Subcutaneous adipose tissue (tissue), 4 donors: ENCODE results near the gene IL1RAPL1. TPM values are rescaled to one million over a fixed set of nuclear protein-coding genes. Genes with fewer than 3 reads are reported as not detected.

Experiments
- CTCF ChIP-seq: fragments of 450-650 bp; IDR thresholded peaks from one replicate; pipeline ENCODE4 v1.5.1; 2016; ENCODE audit warnings: low read depth, mild to moderate bottlenecking, control low read depth, antibody characterized with exemption, moderate library complexity
- total RNA-seq, 4 donors: library from RNA; depleted of rRNA; stranded (reverse); fragments of >200 nt; gene quantifications; one replicate each; pipeline ENCODE4 v1.1.0, GENCODE V29; 2016

The IL1RAPL1 gene
- total RNA-seq, 4 donors from 2014 or later = 0.66 TPM; not detected in 3

GRCh38 chrX:28591542-28591941, 4.3 kb downstream of the IL1RAPL1 start:
- TF ChIP-seq CTCF = no peak

DNA sequence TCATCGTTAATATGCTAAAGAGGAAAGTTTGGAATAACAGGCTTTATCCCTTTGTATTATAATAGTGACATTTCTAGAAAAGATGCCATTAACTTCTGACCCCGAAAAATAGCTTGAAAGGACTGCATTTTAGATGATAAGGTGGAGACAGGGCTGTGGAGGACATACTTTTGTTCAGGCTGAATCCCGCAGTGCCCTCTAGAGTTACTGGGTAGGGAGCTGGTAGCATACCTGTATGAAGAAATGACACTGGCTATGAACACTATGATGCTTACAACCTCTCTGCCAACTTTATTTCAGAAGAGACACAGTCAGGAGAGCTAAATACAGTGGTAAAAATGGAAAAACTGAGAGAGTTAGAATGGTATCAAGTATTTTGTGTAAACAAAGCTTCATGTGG, 8.1 kb downstream of the IL1RAPL1 start:
- TF ChIP-seq CTCF = no peak

GRCh38 chrX:28599957-28600356, 12.7 kb downstream of the IL1RAPL1 start:
- no peak for TF ChIP-seq CTCF

- no peak for TF ChIP-seq CTCF
These were observed 21.8 kb downstream of the IL1RAPL1 start for GRCh38 chrX:28609003-28609402.

DNA sequence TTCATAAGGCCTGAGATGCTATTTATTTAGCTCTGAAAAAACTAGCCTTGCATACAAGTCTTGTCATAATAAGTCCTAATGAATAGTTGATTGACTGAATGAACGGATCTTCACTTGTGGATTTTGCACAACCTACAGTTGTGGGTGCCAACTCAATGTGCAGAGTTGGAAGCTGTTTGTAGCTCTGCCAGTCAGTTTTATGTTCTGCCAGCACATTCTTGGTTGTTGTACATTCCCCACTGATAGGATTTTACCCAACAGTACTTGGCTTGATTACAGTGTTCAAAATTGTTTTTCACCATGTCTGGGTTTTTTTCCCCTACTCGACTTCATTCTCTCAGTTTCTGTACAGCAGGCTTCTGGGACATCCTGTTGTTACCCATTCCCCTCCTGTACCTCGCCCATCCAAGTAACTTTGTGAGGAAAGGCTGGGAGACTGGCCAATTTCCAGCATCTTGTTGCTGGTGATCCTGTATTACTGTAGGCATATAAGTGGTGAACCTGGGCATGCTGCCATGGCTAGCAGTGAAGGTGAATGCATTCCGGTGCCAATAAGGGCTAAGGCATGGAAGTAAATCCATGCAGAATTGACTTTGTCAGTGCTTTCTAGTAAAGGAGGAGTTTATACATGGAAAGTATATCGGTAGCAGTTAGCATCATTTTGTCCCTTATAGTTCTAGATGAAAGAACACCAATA, 22.8 kb downstream of the IL1RAPL1 start:
- no peak for TF ChIP-seq CTCF

DNA sequence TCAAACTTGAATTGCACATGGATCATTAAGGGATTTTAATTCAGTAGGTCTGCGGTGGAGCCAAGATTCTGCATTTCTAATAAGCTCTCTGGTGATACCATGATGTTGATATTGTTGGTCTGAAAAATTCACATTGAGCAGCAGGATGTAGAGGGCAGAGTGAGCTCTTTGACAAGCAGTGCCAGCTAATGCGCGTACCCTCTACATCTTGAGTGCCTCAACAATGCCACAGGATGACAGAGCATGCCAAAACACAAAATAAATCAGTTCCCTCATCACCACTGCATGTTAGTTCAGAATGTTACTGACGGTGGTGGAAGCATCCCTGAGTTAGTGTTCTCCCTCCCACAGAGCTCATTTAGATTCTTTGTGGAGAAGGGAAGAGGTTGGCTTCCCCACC, 23.5 kb downstream of the IL1RAPL1 start:
- TF ChIP-seq CTCF = no peak

GRCh38 chrX:28613558-28613957, 26.3 kb downstream of the IL1RAPL1 start:
- no peak for TF ChIP-seq CTCF
